HG02588 (cell line): Measurements from ENCODE around the gene SMARCA4.
A peak's percentile ranks its signal among the peaks of the same experiment; 100 is the strongest.

Experiments
- ATAC-seq: cut with Tn5 transposase; IDR thresholded peaks from one replicate; pipeline ENCODE4 v1.9.1; 2021; ENCODE audit warnings: mild to moderate bottlenecking, moderate library complexity; ENCODE audit not compliant: unreplicated experiment

The SMARCA4 gene

DNA sequence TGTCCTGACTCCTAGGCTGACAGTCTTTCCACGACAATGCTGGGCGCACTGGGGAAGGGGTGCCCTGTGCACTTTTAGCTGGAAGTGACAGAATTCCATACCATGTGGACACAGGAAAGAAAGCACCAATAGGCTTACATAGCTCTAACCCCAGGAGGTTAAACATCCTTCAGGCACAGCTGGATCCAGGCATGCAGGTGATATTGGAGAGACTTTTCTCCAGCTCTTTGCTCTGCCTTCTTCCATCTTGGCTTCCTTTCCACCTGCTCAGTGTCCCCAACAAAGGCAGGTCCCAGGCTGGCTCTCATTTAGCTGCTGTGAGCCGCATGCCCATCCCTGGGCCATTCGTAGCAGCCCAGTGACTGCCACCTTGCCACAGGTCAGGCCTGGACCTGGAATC lies 67.3 kb downstream of the SMARCA4 start:
- ATAC-seq: no peak

DNA sequence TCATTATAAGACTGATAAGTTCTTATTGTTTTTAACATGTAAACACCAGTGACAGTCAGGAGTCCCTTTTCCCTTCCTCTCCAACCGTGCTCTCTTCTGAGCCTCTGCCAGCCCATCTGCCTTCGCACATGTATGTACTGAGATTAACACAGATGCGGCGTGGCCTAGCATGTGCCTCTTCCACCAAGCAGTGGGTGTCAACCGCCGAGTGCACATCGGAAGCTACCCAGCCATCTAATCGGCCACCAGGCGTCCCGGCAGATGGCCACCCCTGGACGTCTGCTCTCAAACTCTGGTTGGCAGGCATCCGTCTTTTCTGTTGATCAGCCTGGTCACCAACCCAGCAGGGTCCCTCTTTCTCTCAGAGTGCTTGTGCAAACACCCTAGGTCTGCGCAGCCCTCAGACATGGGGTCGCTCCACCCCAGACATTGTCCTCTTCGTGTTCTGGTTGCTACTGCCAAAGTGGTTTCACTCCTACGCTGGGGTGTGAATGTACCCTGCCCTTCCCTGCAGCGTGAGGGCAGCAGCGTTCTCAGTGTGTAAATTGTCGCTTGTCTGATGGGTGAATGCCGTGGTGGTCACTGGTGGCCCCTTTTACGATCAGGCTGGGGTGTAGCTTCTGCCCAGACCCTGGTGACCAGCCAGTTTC lies 70.7 kb downstream of the SMARCA4 start:
- ATAC-seq: no peak

DNA sequence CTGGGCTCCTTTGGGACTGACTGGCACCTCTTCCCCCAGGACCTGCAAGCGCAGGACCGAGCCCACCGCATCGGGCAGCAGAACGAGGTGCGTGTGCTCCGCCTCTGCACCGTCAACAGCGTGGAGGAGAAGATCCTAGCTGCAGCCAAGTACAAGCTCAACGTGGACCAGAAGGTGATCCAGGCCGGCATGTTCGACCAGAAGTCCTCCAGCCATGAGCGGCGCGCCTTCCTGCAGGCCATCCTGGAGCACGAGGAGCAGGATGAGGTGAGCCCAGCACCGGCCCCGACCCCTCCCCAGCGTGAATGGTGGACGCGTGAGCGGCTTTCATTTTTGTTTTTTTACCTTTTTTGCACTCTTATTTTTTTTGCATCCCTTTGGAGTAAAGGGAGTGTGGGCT lies 72.4 kb downstream of the SMARCA4 start:
- ATAC-seq: no peak

DNA sequence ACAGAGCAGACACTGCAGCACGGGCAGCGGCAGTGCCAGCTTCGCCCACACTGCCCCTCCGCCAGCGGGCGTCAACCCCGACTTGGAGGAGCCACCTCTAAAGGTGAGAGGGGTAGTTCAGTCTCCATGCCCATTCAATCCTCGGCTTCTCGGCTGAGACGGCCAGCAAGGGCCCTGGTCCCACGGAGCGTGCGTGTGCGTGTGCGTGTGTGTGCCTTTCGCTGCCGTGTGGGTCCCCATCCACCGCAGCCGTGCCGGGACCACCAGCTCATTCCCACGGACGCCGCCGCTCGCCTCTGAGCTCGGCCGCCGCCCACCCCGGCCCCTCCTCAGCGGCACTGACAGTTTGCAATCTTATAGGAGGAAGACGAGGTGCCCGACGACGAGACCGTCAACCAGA lies 72.9 kb downstream of the SMARCA4 start:
- no peak for ATAC-seq

DNA sequence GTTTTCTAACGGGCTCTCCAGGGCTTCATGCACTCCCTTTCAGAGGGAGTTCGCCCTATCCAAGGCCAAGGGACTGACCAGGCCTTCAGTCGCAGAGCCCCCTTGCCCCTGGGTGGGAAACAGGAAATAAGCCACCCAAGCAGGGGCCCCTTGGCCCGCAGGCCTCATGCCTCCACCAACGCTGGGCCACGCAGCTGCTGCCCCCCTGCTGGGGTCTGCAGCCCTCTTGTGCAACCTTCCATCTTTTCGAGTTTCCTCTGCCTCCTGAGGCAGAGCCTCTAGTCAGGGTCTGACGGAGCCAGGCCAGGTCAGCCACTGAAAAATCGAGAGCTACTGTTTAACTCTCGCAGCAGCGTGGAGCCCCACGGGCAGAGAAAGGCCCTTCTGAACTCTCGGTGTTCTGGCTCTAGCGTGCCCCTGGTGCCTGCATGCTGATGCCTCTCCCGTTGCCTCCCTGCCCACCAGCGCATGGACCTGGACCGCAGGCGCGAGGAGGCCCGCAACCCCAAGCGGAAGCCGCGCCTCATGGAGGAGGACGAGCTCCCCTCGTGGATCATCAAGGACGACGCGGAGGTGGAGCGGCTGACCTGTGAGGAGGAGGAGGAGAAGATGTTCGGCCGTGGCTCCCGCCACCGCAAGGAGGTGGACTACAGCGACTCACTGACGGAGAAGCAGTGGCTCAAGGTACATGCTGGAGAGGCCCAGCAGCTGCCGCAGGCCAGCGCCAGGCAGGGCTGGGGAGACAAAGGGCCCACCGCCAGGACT lies 73.8 kb downstream of the SMARCA4 start:
- no peak for ATAC-seq

DNA sequence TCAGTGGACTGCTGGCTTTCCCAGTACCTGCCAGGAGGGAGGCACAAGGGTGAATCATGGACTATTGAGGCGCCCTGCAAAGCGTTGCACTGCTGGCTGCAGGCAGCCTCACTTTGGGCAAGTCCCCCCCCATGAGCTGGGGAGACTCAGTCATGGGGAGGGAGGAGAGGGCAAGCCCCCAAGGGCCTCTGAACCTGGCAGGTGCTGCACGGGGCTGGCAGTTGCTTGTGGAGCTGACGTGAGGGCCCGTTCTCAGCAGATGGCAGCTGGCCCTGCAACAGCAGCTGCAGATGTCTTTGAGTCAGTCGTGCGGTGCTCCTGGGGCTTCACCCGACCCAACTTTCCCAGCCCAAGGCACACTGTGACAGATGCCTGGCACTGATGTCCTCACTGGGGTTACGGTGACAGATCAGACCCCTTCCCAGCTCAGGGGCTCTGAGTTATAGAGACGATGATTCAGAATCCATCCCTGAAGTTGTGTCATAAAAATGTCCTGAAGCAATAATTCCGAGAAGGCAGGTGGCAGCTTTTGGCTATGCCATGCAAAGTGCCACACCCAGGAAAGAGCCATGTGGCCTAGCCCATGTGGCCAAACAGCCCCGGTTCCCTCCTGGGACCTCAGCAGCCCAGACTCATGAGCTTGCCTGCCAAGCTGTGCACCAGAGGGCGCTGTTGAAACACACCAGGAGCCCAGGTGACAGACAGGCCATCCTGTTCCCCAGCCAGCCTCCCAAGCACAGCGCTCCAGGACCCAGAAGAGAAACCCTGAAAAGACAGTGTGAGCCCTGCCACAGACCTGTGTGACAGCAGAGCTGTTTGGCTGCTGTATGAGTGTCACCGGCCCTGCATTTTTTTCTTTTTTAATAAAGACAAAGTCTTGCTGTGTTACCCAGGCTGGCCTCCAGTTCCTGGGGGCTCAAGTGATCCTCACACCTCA lies 74.9 kb downstream of the SMARCA4 start:
- ATAC-seq: peak; percentile 78

DNA sequence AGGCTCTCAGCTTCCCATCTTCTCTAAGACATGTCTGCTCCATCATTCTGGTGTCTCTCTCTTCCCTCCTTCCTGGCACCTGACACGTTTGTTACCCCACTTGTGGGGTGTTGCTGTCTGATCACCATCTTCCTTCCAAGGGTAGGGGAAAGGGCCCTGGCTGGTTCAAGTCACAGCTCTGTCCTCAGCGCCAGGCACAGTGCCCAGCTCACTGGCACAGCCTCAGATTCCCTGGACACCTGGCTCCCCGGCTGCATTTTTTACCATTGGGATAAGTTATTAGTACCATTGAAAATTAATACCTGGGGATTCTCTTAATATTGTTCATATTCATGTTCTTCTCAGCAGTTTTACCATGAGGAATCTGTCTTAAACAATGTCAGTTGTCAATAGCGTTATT lies 77.7 kb downstream of the SMARCA4 start:
- no peak for ATAC-seq

DNA sequence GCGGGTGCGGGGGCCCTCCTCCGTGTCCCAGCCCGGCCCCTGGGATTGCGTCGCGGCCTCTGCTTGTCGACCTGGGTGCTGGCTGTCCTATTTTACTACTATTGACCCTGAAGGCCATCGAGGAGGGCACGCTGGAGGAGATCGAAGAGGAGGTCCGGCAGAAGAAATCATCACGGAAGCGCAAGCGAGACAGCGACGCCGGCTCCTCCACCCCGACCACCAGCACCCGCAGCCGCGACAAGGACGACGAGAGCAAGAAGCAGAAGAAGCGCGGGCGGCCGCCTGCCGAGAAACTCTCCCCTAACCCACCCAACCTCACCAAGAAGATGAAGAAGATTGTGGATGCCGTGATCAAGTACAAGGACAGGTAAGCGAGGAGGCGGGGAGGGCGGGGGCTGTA lies 80.4 kb downstream of the SMARCA4 start:
- no peak for ATAC-seq

DNA sequence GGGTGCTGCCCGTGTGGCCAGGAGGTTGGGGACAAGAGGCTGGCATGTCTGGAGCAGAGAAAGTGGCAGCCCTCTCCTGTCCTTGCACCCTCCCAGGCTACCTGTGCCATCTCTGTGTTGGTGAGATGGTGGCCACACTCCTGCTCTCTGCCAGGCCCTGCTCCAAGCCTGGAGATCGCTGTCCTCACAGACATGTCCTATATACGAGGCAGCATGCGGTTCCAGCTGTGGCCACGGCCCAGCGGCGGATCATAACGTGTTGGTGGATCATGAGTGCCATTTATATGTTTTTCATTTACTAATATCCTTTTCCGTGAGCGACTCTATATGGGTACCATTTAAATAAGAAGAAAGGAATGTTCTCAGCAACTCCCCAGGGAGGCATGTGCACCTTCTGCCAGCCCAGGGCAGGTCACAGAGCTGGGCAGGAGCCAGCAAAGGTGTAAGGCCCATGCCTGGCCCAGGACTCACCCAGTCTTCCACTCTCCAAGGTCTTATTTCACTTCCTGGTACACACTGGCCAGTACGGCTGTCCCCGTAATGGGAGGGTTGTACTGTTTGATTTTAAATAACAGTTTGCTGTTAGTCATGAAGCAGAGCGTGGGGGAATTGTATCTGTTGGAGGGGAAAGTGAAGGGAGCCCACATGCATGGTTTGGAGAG lies 81.3 kb downstream of the SMARCA4 start:
- no peak for ATAC-seq

DNA sequence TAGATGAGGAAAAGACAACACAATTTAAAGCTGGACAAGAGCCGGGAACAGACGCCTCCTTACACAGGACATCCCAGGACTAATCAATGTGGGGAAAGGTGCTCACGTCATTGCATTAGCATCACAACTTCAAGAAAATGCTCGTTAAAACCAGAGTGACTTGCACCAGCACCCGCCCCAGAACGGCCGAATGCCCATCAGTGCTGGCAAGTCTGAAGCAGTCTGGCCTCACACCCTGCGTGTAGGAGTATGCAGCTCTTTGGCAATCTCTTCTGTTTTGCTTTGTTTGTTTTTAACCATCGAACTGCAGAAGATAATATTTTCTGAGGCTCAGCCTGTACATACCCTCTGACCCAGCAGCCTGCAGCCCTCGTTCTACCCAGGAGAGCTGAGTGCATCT lies 83.6 kb downstream of the SMARCA4 start:
- ATAC-seq: no peak

DNA sequence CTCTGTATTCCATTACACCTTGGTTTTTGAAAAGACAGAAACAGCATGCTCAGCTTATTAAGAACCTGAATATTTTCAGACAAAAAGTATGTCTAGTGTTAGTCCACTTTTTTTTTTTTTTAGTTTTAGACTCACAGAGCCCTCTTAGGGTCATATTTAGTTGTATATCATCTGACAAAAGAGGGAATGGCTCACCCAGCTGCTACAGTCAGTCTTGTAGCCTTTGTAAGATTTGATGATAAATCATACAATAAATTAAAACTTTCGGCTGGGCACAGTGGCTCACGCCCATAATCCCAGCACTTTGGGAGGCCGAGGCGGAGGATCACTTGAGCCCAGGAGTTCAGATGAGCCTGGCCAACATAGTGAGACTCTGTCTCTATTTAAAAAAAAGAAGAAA lies 84.7 kb downstream of the SMARCA4 start:
- ATAC-seq: no peak

DNA sequence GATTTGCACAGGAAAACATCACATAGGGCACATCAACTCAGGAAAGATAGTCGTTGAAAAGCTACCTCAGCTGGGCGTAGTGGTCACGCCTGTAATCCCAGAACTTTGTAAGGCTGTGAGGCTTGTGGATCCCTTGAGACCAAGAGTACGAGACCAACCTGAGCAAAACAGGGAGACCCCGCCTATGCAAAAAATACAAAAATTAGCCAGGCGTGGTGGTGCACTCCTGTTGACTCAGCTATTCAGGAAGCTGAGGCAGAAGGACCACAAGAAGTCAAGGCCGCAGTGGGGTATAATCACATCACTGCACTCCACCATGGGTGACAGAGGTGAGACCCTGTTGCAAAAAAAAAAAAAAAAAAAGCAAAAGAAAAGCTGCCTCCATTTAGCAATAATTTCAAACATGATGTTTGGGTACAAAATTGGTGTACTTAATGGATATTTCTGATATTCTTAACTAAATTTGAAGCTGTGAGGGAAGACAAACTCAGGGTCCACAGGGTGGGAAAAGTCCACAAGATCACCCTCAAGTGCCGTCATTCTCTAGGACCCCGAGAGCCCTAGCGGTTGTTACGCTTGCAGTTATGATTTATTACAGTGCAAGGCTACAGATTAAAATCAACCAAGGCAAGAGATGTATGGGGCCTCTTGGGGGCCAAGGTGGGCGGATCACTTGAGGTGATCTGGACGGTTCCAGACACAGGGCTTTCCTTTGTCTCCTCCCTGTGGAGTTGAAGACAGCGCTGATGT lies 86.0 kb downstream of the SMARCA4 start:
- no peak for ATAC-seq

DNA sequence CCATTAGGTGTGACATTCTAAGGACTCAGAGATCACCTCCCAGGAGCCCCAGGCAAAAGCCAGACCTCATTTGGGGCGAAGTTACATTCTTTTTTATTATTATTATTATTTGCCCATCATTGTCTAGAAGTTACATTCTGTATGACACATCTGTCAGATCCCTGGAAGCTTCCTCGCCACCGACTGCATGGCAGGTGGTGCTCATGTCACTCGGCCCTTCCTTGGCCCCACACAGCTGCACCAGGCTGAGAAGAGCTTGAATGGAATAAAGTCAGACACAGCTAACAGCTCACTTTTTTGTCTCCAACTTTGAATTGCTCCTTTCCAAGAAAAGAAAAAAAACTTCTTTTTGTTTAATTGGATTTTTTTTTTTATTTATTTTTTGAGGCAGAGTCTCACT lies 87.0 kb downstream of the SMARCA4 start:
- ATAC-seq: no peak

DNA sequence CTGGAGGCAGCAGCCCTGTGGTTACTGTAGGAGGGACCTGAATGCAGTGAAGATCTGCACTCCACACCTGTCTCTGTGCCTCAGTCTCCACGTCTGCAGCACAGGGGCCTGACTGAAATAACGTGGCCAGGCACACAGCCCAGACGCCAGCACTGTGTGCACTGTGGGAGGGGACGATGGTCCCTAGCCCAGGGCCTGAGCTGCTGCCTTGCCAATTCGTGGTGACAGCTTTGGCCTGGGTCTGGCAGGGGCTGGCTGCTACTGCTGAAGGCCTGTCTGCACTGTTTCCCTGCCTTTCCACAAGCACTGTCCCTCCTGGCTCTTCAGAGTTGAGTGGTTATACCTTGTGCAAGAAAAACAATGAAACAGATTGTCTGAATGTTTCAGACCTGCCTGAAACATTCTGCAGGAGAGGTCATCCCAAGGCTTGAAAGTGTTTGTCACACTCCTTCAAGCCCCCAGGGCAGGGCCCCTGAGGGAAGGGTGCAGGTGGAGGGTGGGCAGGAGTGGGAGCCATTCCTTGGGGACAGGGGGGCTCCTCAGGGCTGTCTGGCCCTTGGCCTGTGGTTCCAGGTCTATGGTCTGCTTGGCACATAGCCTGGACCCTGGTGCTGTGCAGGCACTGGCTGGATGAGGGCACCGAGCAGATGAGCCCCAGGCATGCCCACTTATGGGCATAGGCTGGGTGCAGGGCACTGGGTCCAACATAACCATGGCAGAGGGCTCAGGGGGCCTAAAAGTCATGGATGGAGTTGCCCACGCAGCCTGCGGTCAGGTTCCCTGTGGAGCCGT lies 89.7 kb downstream of the SMARCA4 start:
- ATAC-seq: no peak

DNA sequence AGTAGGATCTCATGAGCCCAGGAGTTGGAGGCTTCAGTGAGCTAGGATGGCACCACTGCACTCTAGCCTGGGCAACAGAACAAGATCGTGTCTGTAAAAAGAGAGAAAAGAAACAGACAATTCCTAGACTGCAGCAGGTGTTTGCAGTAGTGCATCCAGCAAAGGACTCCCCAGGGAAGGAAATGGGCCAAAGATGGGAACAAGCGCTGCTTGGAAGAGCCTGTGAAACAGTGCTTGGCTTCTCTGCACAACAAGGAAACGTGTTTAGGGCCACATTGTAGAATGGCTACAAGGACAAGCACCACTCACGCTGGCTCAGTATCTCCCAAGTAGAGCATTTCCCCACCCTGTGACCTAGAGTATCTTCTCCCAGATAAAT lies 93.0 kb downstream of the SMARCA4 start:
- ATAC-seq: no peak

DNA sequence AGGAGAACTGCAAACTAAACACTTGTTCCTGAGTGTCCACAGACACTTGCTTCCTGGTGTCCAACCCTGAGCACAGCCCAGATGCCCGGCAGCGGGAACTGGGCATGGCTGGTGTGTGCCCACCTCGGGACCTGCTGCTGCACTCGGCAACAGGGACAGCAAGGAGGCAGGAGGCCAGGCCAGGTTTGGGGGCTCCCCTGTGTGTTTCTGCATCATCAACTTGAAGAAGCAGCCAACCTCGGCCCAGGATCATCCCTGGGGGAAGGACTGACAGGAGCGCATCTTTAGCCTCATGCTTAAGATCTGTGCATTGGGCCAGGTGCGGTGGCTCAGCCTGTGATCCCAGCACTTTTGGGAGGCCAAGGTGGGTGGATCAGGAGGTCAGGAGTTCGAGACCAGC lies 93.4 kb downstream of the SMARCA4 start:
- ATAC-seq: no peak

DNA sequence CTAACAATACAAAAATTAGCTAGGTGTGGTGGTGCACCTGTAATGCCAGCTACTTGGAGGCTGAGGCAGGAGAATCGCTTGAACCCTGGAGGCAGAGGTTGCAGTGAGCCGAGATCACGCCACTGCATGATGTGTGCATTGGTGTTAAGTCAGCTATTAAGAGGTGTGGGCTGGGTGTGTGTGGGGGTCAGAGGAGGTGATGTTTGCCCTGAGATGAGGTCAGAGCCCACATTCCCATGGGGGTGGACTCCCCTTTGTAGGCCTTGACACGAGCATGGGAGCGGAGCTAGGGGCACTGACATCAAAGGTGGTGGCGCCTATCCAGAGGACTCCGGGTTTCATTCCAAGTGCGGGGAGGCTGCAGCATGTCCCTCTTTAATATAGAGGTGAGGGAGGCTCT lies 93.8 kb downstream of the SMARCA4 start:
- ATAC-seq: no peak

DNA sequence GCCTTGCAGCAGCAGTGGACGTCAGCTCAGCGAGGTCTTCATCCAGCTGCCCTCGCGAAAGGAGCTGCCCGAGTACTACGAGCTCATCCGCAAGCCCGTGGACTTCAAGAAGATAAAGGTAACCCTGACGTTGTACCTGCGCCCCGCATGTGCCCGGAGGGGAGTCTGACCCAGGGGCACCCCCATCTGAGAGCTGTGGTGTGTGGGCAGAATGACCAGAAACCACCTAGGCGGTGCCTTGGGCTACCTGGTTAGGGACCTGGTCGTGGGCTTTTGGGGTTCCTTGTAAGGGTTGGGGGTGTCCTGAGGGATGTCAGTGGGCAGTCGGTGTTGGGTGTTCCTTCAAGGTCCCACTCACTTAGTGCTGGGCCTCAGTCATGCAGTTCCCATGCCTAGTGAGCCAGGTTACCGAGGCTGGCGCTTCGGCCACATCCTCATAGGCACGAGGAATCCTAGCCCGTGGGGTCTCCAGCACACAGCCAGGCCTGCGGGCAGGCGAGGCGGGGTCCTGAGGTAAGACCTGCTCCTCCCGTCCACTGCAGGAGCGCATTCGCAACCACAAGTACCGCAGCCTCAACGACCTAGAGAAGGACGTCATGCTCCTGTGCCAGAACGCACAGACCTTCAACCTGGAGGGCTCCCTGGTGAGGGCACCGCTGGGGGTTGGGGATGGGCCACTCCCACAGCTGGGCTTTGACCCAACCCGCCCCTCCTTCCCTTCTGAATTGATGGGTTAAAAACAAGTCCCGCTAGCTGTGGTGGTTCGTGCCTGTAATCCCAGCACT lies 97.6 kb downstream of the SMARCA4 start:
- ATAC-seq: no peak
